HG02852 (cell line): ENCODE data around the gene TMEM179.
"Not testable (repeated sequence)": the region's sequence is repeated elsewhere in the genome, so short reads cannot be mapped to it uniquely, and the experiment has no call there.

Experiments used
- ATAC-seq: cut with Tn5 transposase; IDR thresholded peaks from one replicate; pipeline ENCODE4 v1.9.1; 2021; ENCODE audit warnings: mild to moderate bottlenecking, moderate library complexity; ENCODE audit not compliant: unreplicated experiment

TMEM179 gene

GRCh38 chr14:104604458-104605449 is at the start of gene TMEM179:
TSS of gene TMEM179 (minus strand) at chr14:104604772. CDS start at chr14:104604741, 31 bp downstream.
- no peak for ATAC-seq

GRCh38 chr14:104654119-104654518 is 49.5 kb upstream of the TMEM179 start:
- no peak for ATAC-seq

GRCh38 chr14:104653130-104653920 is 48.8 kb upstream of the TMEM179 start:
- ATAC-seq, result not testable (repeated sequence)

GRCh38 chr14:104652386-104652785 is 47.8 kb upstream of the TMEM179 start:
- no peak for ATAC-seq

GRCh38 chr14:104651876-104652260 is 47.3 kb upstream of the TMEM179 start:
- no peak for ATAC-seq

- no peak for ATAC-seq
These were observed 46.7 kb upstream of the TMEM179 start for GRCh38 chr14:104650981-104651875.

- ATAC-seq, result no peak
These were observed 45.7 kb upstream of the TMEM179 start for GRCh38 chr14:104650057-104650980.

- no peak for ATAC-seq
These were observed 43.0 kb upstream of the TMEM179 start for GRCh38 chr14:104647467-104648043.

GRCh38 chr14:104644656-104645378 is 40.2 kb upstream of the TMEM179 start:
- ATAC-seq, result no peak

GRCh38 chr14:104644091-104644635 is 39.6 kb upstream of the TMEM179 start:
- no peak for ATAC-seq

- no peak for ATAC-seq
These were observed 38.7 kb upstream of the TMEM179 start for GRCh38 chr14:104643306-104643705.

GRCh38 chr14:104642540-104642868 is 37.9 kb upstream of the TMEM179 start:
- no peak for ATAC-seq

GRCh38 chr14:104641753-104642539 is 37.4 kb upstream of the TMEM179 start:
- ATAC-seq, result no peak

GRCh38 chr14:104640681-104641080 is 36.1 kb upstream of the TMEM179 start:
- no peak for ATAC-seq

GRCh38 chr14:104639885-104640548 is 35.4 kb upstream of the TMEM179 start:
- ATAC-seq, result no peak

GRCh38 chr14:104639471-104639870 is 34.9 kb upstream of the TMEM179 start:
- no peak for ATAC-seq

GRCh38 chr14:104638927-104639450 is 34.4 kb upstream of the TMEM179 start:
- no peak for ATAC-seq
